HCT116 (cell line): ENCODE measurements around the gene MAPK7. TPM values are rescaled to one million over a fixed set of nuclear protein-coding genes. Genes with fewer than 3 reads are reported as not detected.

Source experiments
- ATAC-seq: fragments of 200-7000 bp; cut with Tn5 transposase; 2 replicates; pipeline ENCODE4 v1.9.1; 2020; ENCODE audit warnings: mild to moderate bottlenecking, moderate library complexity
- BruUV-seq: library from RNA; stranded (reverse); fragments of 400-500 nt; replicated peaks from 2 replicates; lab custom pipeline; 2021; lab: Mats Ljungman, UMichigan
- CTCF ChIA-PET: fragments of 300-600 bp; sonication (Branson Sonifier 250); formaldehyde crosslinking; loops from one replicate; lab custom pipeline; 2021; ENCODE audit warnings: antibody characterized with exemption; lab: Charles Lee
- POLR2A ChIA-PET: fragments of 300-600, 350-600 bp; sonication (Branson Sonifier 250); formaldehyde crosslinking; loops from one replicate; lab custom pipeline; 2021; ENCODE audit warnings: antibody characterized with exemption; lab: Charles Lee
- RAD21 ChIA-PET, 2 experiments: fragments of 300-600 bp; sonication (Branson Sonifier 250); formaldehyde crosslinking; loops; one replicate each; lab custom pipeline; 2023; ENCODE audit warnings: low total read pairs in 2 of 2; ENCODE audit not compliant: uncharacterized antibody in 2 of 2, unreplicated experiment in 2 of 2, low non-redundant PET in 1 of 2; lab: Charles Lee
- DNase-seq: peaks from one replicate; pipeline ENCODE4 v3.0.0-alpha.2; 2010; ENCODE audit warnings: low read depth, low spot score
- H2AFZ ChIP-seq: fragments of 200-600 bp; shearing (Covaris generic), sonication (generic); 2 replicates; pipeline ENCODE4 v1.6.1; 2017; ENCODE audit warnings: low read depth, mixed run types, mixed read lengths, antibody characterized with exemption, low read length; ENCODE audit not compliant: poor library complexity, severe bottlenecking
- H3K27ac ChIP-seq: 2 replicates; pipeline ENCODE4 v1.5.1; 2012; ENCODE audit warnings: low read depth, low read length
- H3K27me3 ChIP-seq: fragments of 200-600 bp; sonication (generic); 2 replicates; pipeline ENCODE4 v1.6.1; 2016; ENCODE audit warnings: mixed run types, low read length, mixed read lengths; ENCODE audit not compliant: insufficient read depth
- H3K36me3 ChIP-seq, 2 experiments: fragments of 200-500 bp in 1 of 2; fragments of 200-600 bp in 1 of 2; sonication (Bioruptor generic) in 1 of 2; sonication (generic) in 1 of 2; 2 replicates each; pipeline versions ENCODE4 v1.5.1 to v1.6.1; 2014 to 2016; ENCODE audit warnings: low read length in 2 of 2, inconsistent platforms in 1 of 2, mixed read lengths in 1 of 2, mixed run types in 1 of 2; ENCODE audit not compliant: insufficient read depth in 2 of 2, control insufficient read depth in 1 of 2
- H3K4me1 ChIP-seq, 2 experiments: fragments of 200-600 bp in 1 of 2; sonication (generic) in 1 of 2; 2 replicates each; pipeline versions ENCODE4 v1.5.1 to v1.6.1; 2012 to 2017; ENCODE audit warnings: low read length in 2 of 2, inconsistent platforms in 1 of 2, mild to moderate bottlenecking in 1 of 2, mixed read lengths in 1 of 2, mixed run types in 1 of 2, moderate library complexity in 1 of 2; ENCODE audit not compliant: insufficient read depth in 2 of 2, control insufficient read depth in 1 of 2
- H3K4me2 ChIP-seq: fragments of 200-600 bp; sonication (generic); 2 replicates; pipeline ENCODE4 v1.6.1; 2017; ENCODE audit warnings: mixed run types, low read length, mixed read lengths
- H3K4me3 ChIP-seq, 2 experiments: fragments of 200-600 bp in 1 of 2; sonication (generic) in 1 of 2; replicated peaks in 1 of 2; 2 replicates each; pipeline ENCODE4 v1.5.1; 2011 to 2016; ENCODE audit warnings: low read length in 2 of 2, control low read depth in 1 of 2, low read depth in 1 of 2, mild to moderate bottlenecking in 1 of 2, mixed read lengths in 1 of 2, mixed run types in 1 of 2
- H3K79me2 ChIP-seq: fragments of 200-600 bp; sonication (generic); 2 replicates; pipeline ENCODE4 v1.6.1; 2017; ENCODE audit warnings: mild to moderate bottlenecking, mixed run types, low read length, moderate library complexity, mixed read lengths; ENCODE audit not compliant: insufficient read depth
- H3K9ac ChIP-seq: fragments of 200-600 bp; sonication (generic); 2 replicates; pipeline ENCODE4 v1.6.1; 2016; ENCODE audit warnings: low read length, mixed read lengths
- H3K9me2 ChIP-seq: fragments of 200-600 bp; sonication (generic), shearing (Covaris generic); 2 replicates; pipeline ENCODE4 v1.6.1; 2017; ENCODE audit warnings: mixed run types, mild to moderate bottlenecking, moderate library complexity; ENCODE audit not compliant: insufficient read depth
- H3K9me3 ChIP-seq, 2 experiments: fragments of 200-500 bp in 1 of 2; fragments of 200-600 bp in 1 of 2; sonication (Bioruptor generic) in 1 of 2; sonication (generic) in 1 of 2; 2 replicates each; pipeline ENCODE4 v1.6.1; 2014 to 2017; ENCODE audit warnings: low read length in 2 of 2, mixed read lengths in 2 of 2, inconsistent platforms in 1 of 2, low read depth in 1 of 2, mild to moderate bottlenecking in 1 of 2, mixed run types in 1 of 2, moderate library complexity in 1 of 2; ENCODE audit not compliant: control insufficient read depth in 1 of 2, insufficient read depth in 1 of 2
- H4K20me1 ChIP-seq: fragments of 200-600 bp; sonication (generic), shearing (Covaris generic); 2 replicates; pipeline ENCODE4 v1.6.1; 2017; ENCODE audit warnings: mixed run types, mild to moderate bottlenecking, moderate library complexity; ENCODE audit not compliant: insufficient read depth
- CBX3 ChIP-seq: IDR thresholded peaks from 2 replicates; pipeline ENCODE4 v1.6.1; 2012; ENCODE audit warnings: low read depth
- CEBPB ChIP-seq: IDR thresholded peaks from 2 replicates; pipeline ENCODE4 v1.6.1; 2012; ENCODE audit warnings: low read depth
- EGR1 ChIP-seq: IDR thresholded peaks from 2 replicates; pipeline ENCODE4 v1.6.1; 2012; ENCODE audit warnings: low read depth
- EZH2 ChIP-seq: fragments of 200-600 bp; sonication (generic); IDR thresholded peaks from 2 replicates; pipeline ENCODE4 v1.6.1; 2017; ENCODE audit warnings: antibody characterized with exemption, mixed run types
- POLR2A ChIP-seq: IDR thresholded peaks from 2 replicates; pipeline ENCODE4 v1.7.0; 2011; ENCODE audit warnings: borderline replicate concordance; ENCODE audit not compliant: insufficient read depth, insufficient read length; ENCODE audit errors: extremely low read depth
- POLR2AphosphoS5 ChIP-seq: IDR thresholded peaks from 2 replicates; pipeline ENCODE4 v1.6.1; 2011; ENCODE audit warnings: mild to moderate bottlenecking, low read depth, low read length, moderate library complexity
- SIN3A ChIP-seq: IDR thresholded peaks from 2 replicates; pipeline ENCODE4 v1.6.1; 2012; ENCODE audit warnings: low read depth
- SP1 ChIP-seq: IDR thresholded peaks from 2 replicates; pipeline ENCODE4 v1.6.1; 2012; ENCODE audit warnings: low read depth
- TCF7L2 ChIP-seq: IDR thresholded peaks from 2 replicates; pipeline ENCODE4 v1.7.0; 2011; ENCODE audit warnings: borderline replicate concordance, inconsistent platforms; ENCODE audit not compliant: insufficient read depth, insufficient read length; ENCODE audit errors: extremely low read depth
- ZFX ChIP-seq: fragments of 450-650 bp; IDR thresholded peaks from 2 replicates; pipeline ENCODE4 v1.6.1; 2017
- ZNF274 ChIP-seq: fragments of 200-500 bp; sonication (Bioruptor generic); IDR thresholded peaks from 2 replicates; pipeline ENCODE4 v1.6.1; 2014; ENCODE audit warnings: mild to moderate bottlenecking, low read depth, low read length, inconsistent platforms
- intact Hi-C: fragments of 100-400 bp; cut with micrococcal nuclease; formaldehyde crosslinking; loops from 2 replicates; pipeline ENCODE4 v1.10.0; 2022
- total RNA-seq: library from RNA; stranded (reverse); gene quantifications from one replicate; pipeline ENCODE4 v1.2.1, GENCODE V29; 2021; ENCODE audit not compliant: unreplicated experiment
- TF ChIP-seq, protein P1 (sequence below): IDR thresholded peaks from 2 replicates; pipeline ENCODE4 v1.6.1; 2012
- TF ChIP-seq, protein P2 (sequence below): IDR thresholded peaks from 2 replicates; pipeline ENCODE4 v1.6.1; 2012; ENCODE audit warnings: low read depth
- TF ChIP-seq, protein P3 (sequence below), 3 experiments: fragments of 200-600 bp in 1 of 3; sonication (generic) in 1 of 3; IDR thresholded peaks in 2 of 3; conservative IDR thresholded peaks in 1 of 3; 2 replicates each; pipeline ENCODE4 v1.5.1; 2012 to 2017; ENCODE audit warnings: low read depth in 2 of 3, low read length in 2 of 3, antibody characterized with exemption in 1 of 3, borderline replicate concordance in 1 of 3, control low read depth in 1 of 3, mild to moderate bottlenecking in 1 of 3, mixed read lengths in 1 of 3, mixed run types in 1 of 3, moderate library complexity in 1 of 3; ENCODE audit not compliant: insufficient read depth in 1 of 3
- TF ChIP-seq, protein P4 (sequence below): IDR thresholded peaks from 2 replicates; pipeline ENCODE4 v1.6.1; 2012

MAPK7 gene
- total RNA-seq, 1 experiment from 2014 or later = 15.3 TPM

DNA sequence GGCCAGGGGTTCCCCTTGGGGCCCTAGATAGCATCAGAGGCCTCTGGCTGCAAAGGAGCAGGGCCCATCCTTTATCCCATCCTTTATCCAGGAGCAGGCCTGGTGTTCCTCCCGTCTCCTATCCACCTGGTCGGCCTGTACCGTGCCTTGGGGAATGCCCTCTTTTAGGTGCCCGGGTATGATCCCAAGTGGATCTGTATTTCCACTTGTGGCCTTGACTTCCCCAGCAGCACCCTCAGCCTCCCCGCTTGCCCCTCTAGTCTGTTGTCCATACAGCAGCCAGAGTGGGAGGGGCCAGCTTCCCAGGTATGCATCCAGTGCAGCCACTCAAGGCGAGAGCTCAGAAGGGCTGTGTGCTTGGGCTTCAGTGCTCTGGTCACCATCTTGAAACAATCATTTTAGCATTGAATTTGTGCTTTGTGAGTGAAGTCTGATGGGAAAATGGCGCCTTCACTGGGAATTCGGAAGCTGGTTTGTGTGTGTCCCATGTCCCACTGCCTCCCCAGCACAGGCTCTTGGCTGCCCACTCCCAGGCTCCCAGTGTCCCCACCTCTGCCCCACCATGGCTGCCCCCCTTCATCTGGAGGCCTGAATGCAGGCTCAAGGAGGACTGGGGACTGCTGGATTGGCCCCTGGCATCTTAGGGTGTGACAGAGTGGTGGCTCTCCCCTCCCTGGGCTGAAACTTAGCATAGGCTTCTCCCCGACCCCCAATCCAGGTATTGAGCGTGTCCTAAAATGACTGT lies 29.5 kb downstream of the MAPK7 start:
- no peak overlapping the region for H3K4me2 ChIP-seq
- TF ChIP-seq POLR2AphosphoS5 (no peak), EGR1 (no peak), SIN3A (no peak), EZH2 (no peak)
- ChIA-PET RAD21 (no interaction called here), CTCF (no interaction called here), POLR2A (no interaction called here)
- H3K27ac ChIP-seq = no peak overlapping the region
- ATAC-seq (no peak), DNase-seq (no peak)
- no peaks in the 10 kb centered on the region for H3K36me3 ChIP-seq
- no peaks in the 10 kb centered on the region for H4K20me1 ChIP-seq
- H2AFZ ChIP-seq = no peak overlapping the region
- no peaks in the 10 kb centered on the region for H3K9me3 ChIP-seq
- no TSS peak for BruUV-seq
- H3K4me1 ChIP-seq = peaks cover 9 to 16% of the 10 kb centered on the region in 2 experiments; a peak in 3 of 4 replicates
- H3K79me2 ChIP-seq = no peaks in the 10 kb centered on the region
- no peaks in the 10 kb centered on the region for H3K9me2 ChIP-seq
- H3K9ac ChIP-seq = no peak overlapping the region
- H3K4me3 ChIP-seq = no peak overlapping the region
- no peaks in the 10 kb centered on the region for H3K27me3 ChIP-seq
- intact Hi-C loops = no loop called here

DNA sequence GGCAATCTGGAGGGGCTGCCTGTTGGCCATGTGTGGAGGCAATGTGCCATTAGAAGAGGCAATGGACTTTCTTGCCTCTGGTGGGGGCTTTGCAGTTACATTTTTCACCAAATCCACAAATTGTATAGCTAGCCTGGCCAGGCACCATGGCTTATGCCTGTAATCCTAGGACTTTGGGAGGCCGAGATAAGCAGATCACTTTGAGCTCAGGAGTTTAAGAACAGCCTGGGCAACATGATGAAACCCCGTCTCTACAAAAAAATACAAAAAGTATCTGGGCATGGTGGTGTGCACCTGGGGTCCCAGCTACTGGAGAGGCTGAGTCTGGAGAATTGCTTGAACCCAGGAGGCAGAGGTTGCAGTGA lies 30.0 kb downstream of the MAPK7 start:
- H3K9me3 ChIP-seq = no peaks in the 10 kb centered on the region
- TF ChIP-seq TCF7L2 (no peak), CBX3 (no peak), SIN3A (no peak), POLR2A (no peak), ZFX (no peak), SP1 (no peak), CEBPB (no peak), ZNF274 (no peak)
- TF ChIP-seq, protein P1, sequence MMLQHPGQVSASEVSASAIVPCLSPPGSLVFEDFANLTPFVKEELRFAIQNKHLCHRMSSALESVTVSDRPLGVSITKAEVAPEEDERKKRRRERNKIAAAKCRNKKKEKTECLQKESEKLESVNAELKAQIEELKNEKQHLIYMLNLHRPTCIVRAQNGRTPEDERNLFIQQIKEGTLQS = no peak
- TF ChIP-seq, protein P2, sequence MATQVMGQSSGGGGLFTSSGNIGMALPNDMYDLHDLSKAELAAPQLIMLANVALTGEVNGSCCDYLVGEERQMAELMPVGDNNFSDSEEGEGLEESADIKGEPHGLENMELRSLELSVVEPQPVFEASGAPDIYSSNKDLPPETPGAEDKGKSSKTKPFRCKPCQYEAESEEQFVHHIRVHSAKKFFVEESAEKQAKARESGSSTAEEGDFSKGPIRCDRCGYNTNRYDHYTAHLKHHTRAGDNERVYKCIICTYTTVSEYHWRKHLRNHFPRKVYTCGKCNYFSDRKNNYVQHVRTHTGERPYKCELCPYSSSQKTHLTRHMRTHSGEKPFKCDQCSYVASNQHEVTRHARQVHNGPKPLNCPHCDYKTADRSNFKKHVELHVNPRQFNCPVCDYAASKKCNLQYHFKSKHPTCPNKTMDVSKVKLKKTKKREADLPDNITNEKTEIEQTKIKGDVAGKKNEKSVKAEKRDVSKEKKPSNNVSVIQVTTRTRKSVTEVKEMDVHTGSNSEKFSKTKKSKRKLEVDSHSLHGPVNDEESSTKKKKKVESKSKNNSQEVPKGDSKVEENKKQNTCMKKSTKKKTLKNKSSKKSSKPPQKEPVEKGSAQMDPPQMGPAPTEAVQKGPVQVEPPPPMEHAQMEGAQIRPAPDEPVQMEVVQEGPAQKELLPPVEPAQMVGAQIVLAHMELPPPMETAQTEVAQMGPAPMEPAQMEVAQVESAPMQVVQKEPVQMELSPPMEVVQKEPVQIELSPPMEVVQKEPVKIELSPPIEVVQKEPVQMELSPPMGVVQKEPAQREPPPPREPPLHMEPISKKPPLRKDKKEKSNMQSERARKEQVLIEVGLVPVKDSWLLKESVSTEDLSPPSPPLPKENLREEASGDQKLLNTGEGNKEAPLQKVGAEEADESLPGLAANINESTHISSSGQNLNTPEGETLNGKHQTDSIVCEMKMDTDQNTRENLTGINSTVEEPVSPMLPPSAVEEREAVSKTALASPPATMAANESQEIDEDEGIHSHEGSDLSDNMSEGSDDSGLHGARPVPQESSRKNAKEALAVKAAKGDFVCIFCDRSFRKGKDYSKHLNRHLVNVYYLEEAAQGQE = no peak
- TF ChIP-seq, protein P3, sequence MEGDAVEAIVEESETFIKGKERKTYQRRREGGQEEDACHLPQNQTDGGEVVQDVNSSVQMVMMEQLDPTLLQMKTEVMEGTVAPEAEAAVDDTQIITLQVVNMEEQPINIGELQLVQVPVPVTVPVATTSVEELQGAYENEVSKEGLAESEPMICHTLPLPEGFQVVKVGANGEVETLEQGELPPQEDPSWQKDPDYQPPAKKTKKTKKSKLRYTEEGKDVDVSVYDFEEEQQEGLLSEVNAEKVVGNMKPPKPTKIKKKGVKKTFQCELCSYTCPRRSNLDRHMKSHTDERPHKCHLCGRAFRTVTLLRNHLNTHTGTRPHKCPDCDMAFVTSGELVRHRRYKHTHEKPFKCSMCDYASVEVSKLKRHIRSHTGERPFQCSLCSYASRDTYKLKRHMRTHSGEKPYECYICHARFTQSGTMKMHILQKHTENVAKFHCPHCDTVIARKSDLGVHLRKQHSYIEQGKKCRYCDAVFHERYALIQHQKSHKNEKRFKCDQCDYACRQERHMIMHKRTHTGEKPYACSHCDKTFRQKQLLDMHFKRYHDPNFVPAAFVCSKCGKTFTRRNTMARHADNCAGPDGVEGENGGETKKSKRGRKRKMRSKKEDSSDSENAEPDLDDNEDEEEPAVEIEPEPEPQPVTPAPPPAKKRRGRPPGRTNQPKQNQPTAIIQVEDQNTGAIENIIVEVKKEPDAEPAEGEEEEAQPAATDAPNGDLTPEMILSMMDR (IDR thresholded peaks at IDR 0.05 in 2 of 3, conservative IDR thresholded peaks at IDR 0.05 in 1 of 3; ENCODE audit: borderline replicate concordance in 1 of 3, insufficient read depth in 1 of 3, low read depth in 2 of 3, low read length in 2 of 3) = no peak
- TF ChIP-seq, protein P4, sequence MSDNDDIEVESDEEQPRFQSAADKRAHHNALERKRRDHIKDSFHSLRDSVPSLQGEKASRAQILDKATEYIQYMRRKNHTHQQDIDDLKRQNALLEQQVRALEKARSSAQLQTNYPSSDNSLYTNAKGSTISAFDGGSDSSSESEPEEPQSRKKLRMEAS = no peak
- TF ChIP-seq, all 23 proteins: peak for 0
- Histone ChIP-seq H3K4me3 (no peak overlapping the region), H3K27ac (no peak overlapping the region), H3K9me2 (no peaks in the 10 kb centered on the region), H3K36me3 (no peaks in the 10 kb centered on the region), H3K9ac (no peak overlapping the region), H2AFZ (no peak overlapping the region), H3K4me1 (peaks cover 9 to 16% of the 10 kb centered on the region in 2 experiments; a peak in 3 of 4 replicates), H3K4me2 (no peak overlapping the region), H4K20me1 (no peaks in the 10 kb centered on the region), H3K79me2 (no peaks in the 10 kb centered on the region), H3K27me3 (no peaks in the 10 kb centered on the region)
- RAD21 ChIA-PET = no interaction called here
- no peak for DNase-seq
- ATAC-seq = no peak
- CTCF ChIA-PET = no interaction called here
- POLR2A ChIA-PET = interaction anchor here (1.7 kb wide), 1 partner anchor 31 kb away, joined by 6 read pairs; the partner anchor contains the start of gene MAPK7
- intact Hi-C loops = no loop called here
- no TSS peak for BruUV-seq
